Mesodermal cell (in vitro differentiated cells): ENCODE measurements around the gene PRPF18.

Source experiments
- H3K27ac ChIP-seq: 2 replicates; pipeline ENCODE4 v1.7.0; 2013; ENCODE audit warnings: mild to moderate bottlenecking, low read depth, low read length, moderate library complexity; ENCODE audit not compliant: severe bottlenecking
- H3K36me3 ChIP-seq: 2 replicates; pipeline ENCODE4 v1.7.1; 2013; ENCODE audit warnings: mild to moderate bottlenecking, low read length, moderate library complexity; ENCODE audit not compliant: control insufficient read depth, insufficient read depth
- H3K4me1 ChIP-seq: one replicate; pipeline ENCODE4 v1.7.1; 2013; ENCODE audit warnings: mild to moderate bottlenecking, low read length; ENCODE audit not compliant: insufficient read depth, control insufficient read depth, poor library complexity, severe bottlenecking
- H3K4me3 ChIP-seq: 2 replicates; pipeline ENCODE4 v1.7.0; 2013; ENCODE audit warnings: low read length, control low read depth, mild to moderate bottlenecking; ENCODE audit not compliant: insufficient read depth, poor library complexity, severe bottlenecking; ENCODE audit errors: extremely low read depth
- H3K9me3 ChIP-seq: 2 replicates; pipeline ENCODE4 v1.7.1; 2013; ENCODE audit warnings: mild to moderate bottlenecking, low read length, moderate library complexity; ENCODE audit not compliant: control insufficient read depth
- WGBS, 2 experiments: methylation state at CpG; one replicate each; pipeline ENCODE4 v1.1.5; 2013; ENCODE audit warnings: missing lambda C conversion rate in 2 of 2; ENCODE audit not compliant: insufficient coverage in 2 of 2; 5-methylcytosine and 5-hydroxymethylcytosine counted together

Gene PRPF18

GRCh38 chr10:13627459-13628310 is 40.9 kb downstream of the PRPF18 start:
- Histone ChIP-seq H3K4me3 (no peak overlapping the region), H3K4me1 (no peaks in the 10 kb centered on the region), H3K36me3 (peaks cover 24% of the 10 kb centered on the region), H3K27ac (no peak overlapping the region), H3K9me3 (no peaks in the 10 kb centered on the region)
- 89 to 100% methylated on average over 1 to 3 of the region's 7 CpGs for WGBS, 2 experiments

GRCh38 chr10:13628661-13629060 is 41.9 kb downstream of the PRPF18 start:
- peaks cover 23% of the 10 kb centered on the region for H3K36me3 ChIP-seq
- H3K4me1 ChIP-seq: no peaks in the 10 kb centered on the region
- WGBS, 2 experiments: 93 to 96% methylated on average over 3 to 5 of the region's 7 CpGs
- H3K4me3 ChIP-seq: no peak overlapping the region
- H3K9me3 ChIP-seq: no peaks in the 10 kb centered on the region
- H3K27ac ChIP-seq: no peak overlapping the region

GRCh38 chr10:13629116-13629515 is 42.4 kb downstream of the PRPF18 start:
- H3K36me3 ChIP-seq: peaks cover 20% of the 10 kb centered on the region
- H3K4me1 ChIP-seq: no peaks in the 10 kb centered on the region
- no peaks in the 10 kb centered on the region for H3K9me3 ChIP-seq
- 85 to 100% methylated on average over 1 of the region's 2 CpGs for whole genome bisulfite sequencing, 2 experiments
- H3K4me3 ChIP-seq: no peak overlapping the region
- H3K27ac ChIP-seq: no peak overlapping the region

GRCh38 chr10:13630231-13630630 is 43.5 kb downstream of the PRPF18 start:
- H3K27ac ChIP-seq: no peak overlapping the region

GRCh38 chr10:13631594-13631993 is 44.8 kb downstream of the PRPF18 start:
- no peak overlapping the region for H3K4me3 ChIP-seq
- H3K36me3 ChIP-seq: peaks cover 12% of the 10 kb centered on the region
- no peak overlapping the region for H3K27ac ChIP-seq
- WGBS, 2 experiments: 93 to 96% methylated on average over 4 to 5 of the region's 6 CpGs
- H3K9me3 ChIP-seq: no peaks in the 10 kb centered on the region
- no peaks in the 10 kb centered on the region for H3K4me1 ChIP-seq

More at GRCh38 chr10:13630231-13630630, 43.5 kb downstream of the PRPF18 start:
- Histone ChIP-seq H3K4me1 (no peaks in the 10 kb centered on the region), H3K4me3 (no peak overlapping the region), H3K9me3 (no peaks in the 10 kb centered on the region), H3K36me3 (peaks cover 17% of the 10 kb centered on the region)

GRCh38 chr10:13632440-13632839 is 45.7 kb downstream of the PRPF18 start:
- Histone ChIP-seq H3K4me3 (no peak overlapping the region), H3K9me3 (no peaks in the 10 kb centered on the region), H3K27ac (no peak overlapping the region), H3K36me3 (peaks cover 12% of the 10 kb centered on the region), H3K4me1 (no peaks in the 10 kb centered on the region)
- WGBS, 2 experiments: no CpG with 5 or more reads among the region's 3 CpGs

GRCh38 chr10:13632884-13633440 is 46.2 kb downstream of the PRPF18 start:
- no peaks in the 10 kb centered on the region for H3K9me3 ChIP-seq
- H3K36me3 ChIP-seq: peaks cover 14% of the 10 kb centered on the region
- WGBS, 2 experiments: 84 to 88% methylated on average over 5 of the region's 5 CpGs
- no peak overlapping the region for H3K4me3 ChIP-seq
- H3K4me1 ChIP-seq: no peaks in the 10 kb centered on the region
- peak overlapping the region; percentile 51 for H3K27ac ChIP-seq

- Histone ChIP-seq H3K27ac (peak overlapping the region; percentile 51), H3K4me3 (no peak overlapping the region), H3K36me3 (peaks cover 22% of the 10 kb centered on the region), H3K4me1 (no peaks in the 10 kb centered on the region), H3K9me3 (no peaks in the 10 kb centered on the region)
- WGBS, 2 experiments: 97 to 100% methylated on average over 4 of the region's 7 CpGs
Observed at GRCh38 chr10:13633689-13634088, 46.9 kb downstream of the PRPF18 start.

- peaks cover 26% of the 10 kb centered on the region for H3K36me3 ChIP-seq
- WGBS, 2 experiments: 96 to 98% methylated on average over 6 of the region's 6 CpGs
- H3K27ac ChIP-seq: peak overlapping the region; percentile 51
- H3K9me3 ChIP-seq: no peaks in the 10 kb centered on the region
- H3K4me1 ChIP-seq: no peaks in the 10 kb centered on the region
- H3K4me3 ChIP-seq: no peak overlapping the region
Observed at GRCh38 chr10:13634207-13634606, 47.4 kb downstream of the PRPF18 start.

GRCh38 chr10:13636776-13637175 is 50.0 kb downstream of the PRPF18 start:
- WGBS, 2 experiments: 83 to 96% methylated on average over 2 to 4 of the region's 4 CpGs
- Histone ChIP-seq H3K9me3 (no peaks in the 10 kb centered on the region), H3K36me3 (peaks cover 19% of the 10 kb centered on the region), H3K4me3 (no peak overlapping the region), H3K4me1 (no peaks in the 10 kb centered on the region), H3K27ac (no peak overlapping the region)

GRCh38 chr10:13637303-13637856 is 50.6 kb downstream of the PRPF18 start:
- Histone ChIP-seq H3K27ac (no peak overlapping the region), H3K4me1 (no peaks in the 10 kb centered on the region), H3K4me3 (no peak overlapping the region), H3K9me3 (peaks cover 5% of the 10 kb centered on the region), H3K36me3 (peaks cover 25% of the 10 kb centered on the region)
- no CpG with 5 or more reads among the region's 1 CpG for WGBS, 2 experiments
